GM23338 (cell line): ENCODE data around the gene PPAN. TPM values are rescaled to one million over a fixed set of nuclear protein-coding genes. Genes with fewer than 3 reads are reported as not detected.

Experiments used
- ATAC-seq: fragments of 200-7000 bp; cut with Tn5 transposase; 3 replicates; pipeline ENCODE4 v1.9.1; 2020
- DNase-seq: peaks from one replicate; pipeline ENCODE4 v3.0.0-alpha.2; 2015; ENCODE audit warnings: low spot score
- H2AFZ ChIP-seq: fragments of 200-600 bp; sonication (generic); 2 replicates; pipeline ENCODE4 v1.8.0; 2016; ENCODE audit warnings: antibody characterized with exemption, mild to moderate bottlenecking, moderate library complexity
- H3F3A ChIP-seq: fragments of 200-600 bp; sonication (generic); replicated peaks from 2 replicates; pipeline ENCODE4 v1.8.0; 2017; ENCODE audit warnings: antibody characterized with exemption, mixed run types, low read depth
- H3K27ac ChIP-seq: fragments of 200-600 bp; sonication (generic); 2 replicates; pipeline ENCODE4 v1.6.1; 2016; ENCODE audit warnings: low read depth
- H3K27me3 ChIP-seq: fragments of 200-600 bp; sonication (generic); 2 replicates; pipeline ENCODE4 v1.8.0; 2016; ENCODE audit warnings: mild to moderate bottlenecking, mixed run types, moderate library complexity; ENCODE audit not compliant: insufficient read depth
- H3K36me3 ChIP-seq: fragments of 200-600 bp; sonication (generic); 2 replicates; pipeline ENCODE4 v1.8.0; 2016; ENCODE audit warnings: mild to moderate bottlenecking; ENCODE audit not compliant: insufficient read depth
- H3K4me1 ChIP-seq: fragments of 200-600 bp; sonication (generic); 2 replicates; pipeline ENCODE4 v1.8.0; 2016; ENCODE audit warnings: mild to moderate bottlenecking, moderate library complexity; ENCODE audit not compliant: insufficient read depth
- H3K4me2 ChIP-seq: fragments of 200-600 bp; sonication (generic); 2 replicates; pipeline ENCODE4 v1.7.1; 2017; ENCODE audit warnings: mixed run types
- H3K4me3 ChIP-seq: fragments of 200-600 bp; sonication (generic); 2 replicates; pipeline ENCODE4 v1.6.1; 2016; ENCODE audit warnings: mixed run types
- H3K79me2 ChIP-seq: fragments of 200-600 bp; sonication (generic); replicated peaks from 2 replicates; pipeline ENCODE4 v1.8.0; 2017; ENCODE audit warnings: mild to moderate bottlenecking; ENCODE audit not compliant: insufficient read depth
- H3K9me2 ChIP-seq: fragments of 200-600 bp; sonication (generic); 2 replicates; pipeline ENCODE4 v1.8.0; 2017; ENCODE audit not compliant: insufficient read depth
- H4K20me1 ChIP-seq: fragments of 200-600 bp; sonication (generic); replicated peaks from 2 replicates; pipeline ENCODE4 v1.8.0; 2017; ENCODE audit warnings: mild to moderate bottlenecking; ENCODE audit not compliant: insufficient read depth
- H3K27ac Mint-ChIP-seq: 2 replicates; pipeline ENCODE4 v1.8.0; 2020; ENCODE audit warnings: inconsistent platforms, mild to moderate bottlenecking, moderate library complexity, mixed read lengths
- H3K27me3 Mint-ChIP-seq: 3 replicates; pipeline ENCODE4 v1.8.0; 2022; ENCODE audit warnings: low read depth, mild to moderate bottlenecking, moderate library complexity, mixed read lengths, inconsistent platforms; ENCODE audit not compliant: insufficient read depth, poor library complexity
- H3K36me3 Mint-ChIP-seq: 3 replicates; pipeline ENCODE4 v1.8.0; 2021; ENCODE audit warnings: low read depth, mild to moderate bottlenecking, inconsistent platforms, moderate library complexity, mixed read lengths
- H3K4me1 Mint-ChIP-seq: 3 replicates; pipeline ENCODE4 v1.8.0; 2020; ENCODE audit warnings: mild to moderate bottlenecking, inconsistent platforms, mixed read lengths
- H3K4me3 Mint-ChIP-seq: 3 replicates; pipeline ENCODE4 v1.8.0; 2021; ENCODE audit warnings: moderate library complexity, mild to moderate bottlenecking, inconsistent platforms, mixed read lengths
- H3K9me3 Mint-ChIP-seq: 3 replicates; pipeline ENCODE4 v1.8.0; 2020; ENCODE audit warnings: moderate library complexity, mild to moderate bottlenecking, inconsistent platforms, mixed read lengths
- CREB1 ChIP-seq: fragments of 250-450 bp; sonication (Bioruptor Pico); IDR thresholded peaks from 2 replicates; pipeline ENCODE4 v1.5.0; 2020; ENCODE audit warnings: low read depth, mild to moderate bottlenecking, moderate library complexity
- CTCF ChIP-seq, 2 experiments: fragments of 200-600 bp in 1 of 2; sonication (generic) in 1 of 2; conservative IDR thresholded peaks; 2 replicates each; pipeline versions ENCODE4 v1.5.1 to v1.6.1; 2016 to 2017; ENCODE audit warnings: antibody characterized with exemption in 2 of 2, low read depth in 2 of 2, mild to moderate bottlenecking in 2 of 2, moderate library complexity in 1 of 2
- EZH2 ChIP-seq: fragments of 200-600 bp; sonication (generic); IDR thresholded peaks from one replicate; pipeline ENCODE4 v1.8.0; 2017; ENCODE audit warnings: antibody characterized with exemption, mild to moderate bottlenecking, low read depth; ENCODE audit not compliant: unreplicated experiment
- EZH2phosphoT487 ChIP-seq: fragments of 200-600 bp; sonication (generic); IDR thresholded peaks from one replicate; pipeline ENCODE4 v1.8.1; 2018; ENCODE audit warnings: antibody characterized with exemption; ENCODE audit not compliant: unreplicated experiment
- JUNB ChIP-seq: IDR thresholded peaks from one replicate; pipeline ENCODE4 v1.6.1; 2016; ENCODE audit warnings: antibody characterized with exemption; ENCODE audit not compliant: unreplicated experiment
- NANOG ChIP-seq: IDR thresholded peaks from 2 replicates; pipeline ENCODE4 v1.6.1; 2016; ENCODE audit warnings: antibody characterized with exemption, borderline replicate concordance
- POLR2AphosphoS5 ChIP-seq: IDR thresholded peaks from 2 replicates; pipeline ENCODE4 v1.6.1; 2016; ENCODE audit warnings: antibody characterized with exemption, low read depth
- REST ChIP-seq: IDR thresholded peaks from one replicate; pipeline ENCODE4 v1.6.1; 2018; ENCODE audit warnings: antibody characterized with exemption; ENCODE audit not compliant: unreplicated experiment
- STAT1 ChIP-seq: IDR thresholded peaks from one replicate; pipeline ENCODE4 v1.6.1; 2016; ENCODE audit warnings: antibody characterized with exemption; ENCODE audit not compliant: unreplicated experiment
- ZNF114 ChIP-seq: fragments of 250-450 bp; sonication (Bioruptor Pico); IDR thresholded peaks from 2 replicates; pipeline ENCODE4 v1.5.0; 2020; ENCODE audit warnings: mild to moderate bottlenecking, moderate library complexity
- ZNF331 ChIP-seq: fragments of 250-450 bp; sonication (Bioruptor Pico); IDR thresholded peaks from 2 replicates; pipeline ENCODE4 v1.5.0; 2020; ENCODE audit warnings: low read depth, mild to moderate bottlenecking, moderate library complexity
- ZNF462 ChIP-seq: fragments of 250-450 bp; sonication (Bioruptor Pico); IDR thresholded peaks from 2 replicates; pipeline ENCODE4 v1.5.0; 2020; ENCODE audit warnings: mild to moderate bottlenecking, moderate library complexity
- polyA plus RNA-seq: library from polyadenylated mRNA; unstranded; fragments of >200 nt; fragmentation: Nextera tagmentation; extraction: Ambion mirVana; gene quantifications from 2 replicates; pipeline ENCODE4 v1.2.1, GENCODE V29; 2016
- total RNA-seq: library from RNA; depleted of rRNA; stranded (reverse); fragments of >200 nt; shearing (Covaris generic); gene quantifications from 2 replicates; pipeline ENCODE4 v1.2.3, GENCODE V29; 2014
- TF ChIP-seq, protein P1 (sequence below): IDR thresholded peaks from 2 replicates; pipeline ENCODE4 v1.6.1; 2016; ENCODE audit warnings: antibody characterized with exemption

Gene PPAN
- total and polyA plus RNA-seq, 2 experiments from 2014 or later: 71.8 to 81.9 TPM

DNA sequence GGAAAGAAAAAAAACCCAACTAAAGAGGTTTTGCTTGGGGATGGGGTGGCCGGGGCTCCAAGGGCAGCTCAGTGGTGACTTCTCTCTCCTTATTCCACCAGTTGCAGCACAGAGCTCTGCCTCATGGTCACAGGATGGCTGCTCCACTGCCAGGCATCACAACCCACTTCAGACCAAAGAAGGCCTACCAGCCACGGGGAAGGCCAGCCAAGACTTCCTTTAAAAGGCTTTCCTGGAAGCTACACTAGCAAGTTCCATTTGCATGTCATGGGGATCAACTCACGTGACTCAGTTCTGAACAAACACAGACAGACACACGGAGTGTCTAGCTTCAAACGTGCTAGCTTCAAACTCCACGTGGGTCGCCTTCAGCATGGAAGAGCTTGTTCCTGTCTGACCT is 26.7 kb downstream of the PPAN start:
- TF ChIP-seq ZNF331 (CRISPR knock-in tag) (no peak), ZNF462 (CRISPR knock-in tag) (no peak), REST (no peak), STAT1 (no peak), CREB1 (no peak), CTCF (conservative IDR thresholded peaks at IDR 0.05; ENCODE audit: low read depth in 2 of 2) (no peak), EZH2 (no peak), EZH2phosphoT487 (no peak), POLR2AphosphoS5 (no peak), JUNB (no peak), NANOG (no peak), ZNF114 (CRISPR knock-in tag) (no peak)
- TF ChIP-seq, protein P1, sequence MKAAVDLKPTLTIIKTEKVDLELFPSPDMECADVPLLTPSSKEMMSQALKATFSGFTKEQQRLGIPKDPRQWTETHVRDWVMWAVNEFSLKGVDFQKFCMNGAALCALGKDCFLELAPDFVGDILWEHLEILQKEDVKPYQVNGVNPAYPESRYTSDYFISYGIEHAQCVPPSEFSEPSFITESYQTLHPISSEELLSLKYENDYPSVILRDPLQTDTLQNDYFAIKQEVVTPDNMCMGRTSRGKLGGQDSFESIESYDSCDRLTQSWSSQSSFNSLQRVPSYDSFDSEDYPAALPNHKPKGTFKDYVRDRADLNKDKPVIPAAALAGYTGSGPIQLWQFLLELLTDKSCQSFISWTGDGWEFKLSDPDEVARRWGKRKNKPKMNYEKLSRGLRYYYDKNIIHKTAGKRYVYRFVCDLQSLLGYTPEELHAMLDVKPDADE: no peak
- no peak for ATAC-seq
- Histone ChIP-seq H2AFZ (no peak overlapping the region), H3K27ac (no peak overlapping the region), H3K4me2 (no peak overlapping the region), H3F3A (0 out of 2 replicates have a peak, but pooled peaks cover 7% of the 10 kb centered on the region), H3K27me3 (no peaks in the 10 kb centered on the region), H3K36me3 (peaks cover 18% of the 10 kb centered on the region), H3K4me3 (no peak overlapping the region), H3K4me1 (no peaks in the 10 kb centered on the region), H3K79me2 (no peaks in the 10 kb centered on the region), H4K20me1 (peaks cover 3% of the 10 kb centered on the region; the same call in 1 of the 2 replicates), H3K9me2 (no peaks in the 10 kb centered on the region)
- Mint-ChIP-seq H3K36me3 (peaks cover 53% of the 10 kb centered on the region), H3K27ac (no peak overlapping the region), H3K4me1 (no peaks in the 10 kb centered on the region), H3K9me3 (no peaks in the 10 kb centered on the region), H3K4me3 (no peak overlapping the region), H3K27me3 (peaks cover 9% of the 10 kb centered on the region)
- no peak for DNase-seq
